OCI-LY1 (cell line): ENCODE measurements around the gene CHCHD6.

Experiments used
- H2AFZ ChIP-seq: fragments of 200-600 bp; sonication (generic), shearing (Covaris generic); 2 replicates; pipeline ENCODE4 v1.6.0; 2014; ENCODE audit warnings: antibody characterized with exemption, mild to moderate bottlenecking, low read length
- H3F3A ChIP-seq: fragments of 200-600 bp; sonication (generic), shearing (Covaris generic); 2 replicates; pipeline ENCODE4 v1.6.0; 2014; ENCODE audit warnings: mild to moderate bottlenecking, antibody characterized with exemption, low read length, moderate library complexity; ENCODE audit not compliant: insufficient read depth
- H3K27ac ChIP-seq: fragments of 200-600 bp; sonication (generic); 2 replicates; pipeline ENCODE4 v1.5.1; 2014; ENCODE audit warnings: low read length, mixed run types, mild to moderate bottlenecking, low read depth; ENCODE audit not compliant: poor library complexity, severe bottlenecking
- H3K27me3 ChIP-seq: fragments of 200-600 bp; sonication (generic); 2 replicates; pipeline ENCODE4 v1.6.0; 2014; ENCODE audit warnings: antibody characterized with exemption, mild to moderate bottlenecking, low read length, moderate library complexity; ENCODE audit not compliant: insufficient read depth
- H3K36me3 ChIP-seq: fragments of 200-600 bp; sonication (generic); 2 replicates; pipeline ENCODE4 v1.6.1; 2014; ENCODE audit warnings: mild to moderate bottlenecking, antibody characterized with exemption, low read length, moderate library complexity, mixed read lengths; ENCODE audit not compliant: insufficient read depth
- H3K4me1 ChIP-seq: fragments of 200-600 bp; sonication (generic); 2 replicates; pipeline ENCODE4 v1.5.1; 2014; ENCODE audit warnings: mild to moderate bottlenecking, low read length, moderate library complexity; ENCODE audit not compliant: insufficient read depth, severe bottlenecking
- H3K4me2 ChIP-seq: fragments of 200-600 bp; sonication (generic), shearing (Covaris generic); 2 replicates; pipeline ENCODE4 v1.6.1; 2014; ENCODE audit warnings: low read length
- H3K4me3 ChIP-seq: fragments of 200-600 bp; sonication (generic); 2 replicates; pipeline ENCODE4 v1.5.1; 2014; ENCODE audit warnings: low read length, low read depth, mild to moderate bottlenecking, mixed read lengths; ENCODE audit not compliant: poor library complexity, severe bottlenecking
- H3K79me2 ChIP-seq: fragments of 200-600 bp; shearing (Covaris generic); 2 replicates; pipeline ENCODE4 v1.6.1; 2016; ENCODE audit warnings: mixed run types, low read length, mixed read lengths; ENCODE audit not compliant: insufficient read depth
- H3K9ac ChIP-seq: fragments of 200-600 bp; sonication (generic), shearing (Covaris generic); 2 replicates; pipeline ENCODE4 v1.6.1; 2014; ENCODE audit warnings: mild to moderate bottlenecking, low read length, mixed read lengths
- H3K9me2 ChIP-seq: fragments of 200-600 bp; sonication (generic), shearing (Covaris generic); 2 replicates; pipeline ENCODE4 v1.6.1; 2014; ENCODE audit warnings: low read depth, mild to moderate bottlenecking, low read length, mixed read lengths
- H3K9me3 ChIP-seq: fragments of 200-600 bp; shearing (Covaris generic); 2 replicates; pipeline ENCODE4 v1.6.1; 2014; ENCODE audit warnings: low read length, mixed read lengths
- H4K20me1 ChIP-seq: fragments of 200-600 bp; sonication (generic), shearing (Covaris generic); 2 replicates; pipeline ENCODE4 v1.6.0; 2016; ENCODE audit warnings: mild to moderate bottlenecking, low read length; ENCODE audit not compliant: insufficient read depth
- EZH2 ChIP-seq: fragments of 200-600 bp; sonication (generic), shearing (Covaris generic); IDR thresholded peaks from 2 replicates; pipeline ENCODE4 v1.8.0; 2017; ENCODE audit warnings: borderline replicate concordance, mixed run types, mild to moderate bottlenecking, antibody characterized with exemption, low read length, moderate library complexity, mixed read lengths
- TF ChIP-seq, protein P1 (sequence below): fragments of 200-600 bp; sonication (generic), shearing (Covaris generic); IDR thresholded peaks from 2 replicates; pipeline ENCODE4 v1.5.1; 2017; ENCODE audit warnings: mild to moderate bottlenecking, antibody characterized with exemption, low read length, moderate library complexity, mixed read lengths

The CHCHD6 gene

GRCh38 chr3:126691765-126692164, 12.3 kb upstream of the CHCHD6 start:
- no peaks in the 10 kb centered on the region for H3F3A ChIP-seq
- no peak overlapping the region for H3K27ac ChIP-seq
- no peaks in the 10 kb centered on the region for H3K9me2 ChIP-seq
- no peak overlapping the region for H3K4me2 ChIP-seq
- no peak overlapping the region for H3K4me3 ChIP-seq
- no peaks in the 10 kb centered on the region for H3K36me3 ChIP-seq
- H3K9ac ChIP-seq = no peak overlapping the region
- no peaks in the 10 kb centered on the region for H3K27me3 ChIP-seq
- H3K4me1 ChIP-seq = no peaks in the 10 kb centered on the region
- H4K20me1 ChIP-seq = no peaks in the 10 kb centered on the region
- H3K79me2 ChIP-seq = no peaks in the 10 kb centered on the region
- no peaks in the 10 kb centered on the region for H3K9me3 ChIP-seq
- no peak overlapping the region for H2AFZ ChIP-seq
- TF ChIP-seq EZH2 = no peak
- TF ChIP-seq, protein P1, sequence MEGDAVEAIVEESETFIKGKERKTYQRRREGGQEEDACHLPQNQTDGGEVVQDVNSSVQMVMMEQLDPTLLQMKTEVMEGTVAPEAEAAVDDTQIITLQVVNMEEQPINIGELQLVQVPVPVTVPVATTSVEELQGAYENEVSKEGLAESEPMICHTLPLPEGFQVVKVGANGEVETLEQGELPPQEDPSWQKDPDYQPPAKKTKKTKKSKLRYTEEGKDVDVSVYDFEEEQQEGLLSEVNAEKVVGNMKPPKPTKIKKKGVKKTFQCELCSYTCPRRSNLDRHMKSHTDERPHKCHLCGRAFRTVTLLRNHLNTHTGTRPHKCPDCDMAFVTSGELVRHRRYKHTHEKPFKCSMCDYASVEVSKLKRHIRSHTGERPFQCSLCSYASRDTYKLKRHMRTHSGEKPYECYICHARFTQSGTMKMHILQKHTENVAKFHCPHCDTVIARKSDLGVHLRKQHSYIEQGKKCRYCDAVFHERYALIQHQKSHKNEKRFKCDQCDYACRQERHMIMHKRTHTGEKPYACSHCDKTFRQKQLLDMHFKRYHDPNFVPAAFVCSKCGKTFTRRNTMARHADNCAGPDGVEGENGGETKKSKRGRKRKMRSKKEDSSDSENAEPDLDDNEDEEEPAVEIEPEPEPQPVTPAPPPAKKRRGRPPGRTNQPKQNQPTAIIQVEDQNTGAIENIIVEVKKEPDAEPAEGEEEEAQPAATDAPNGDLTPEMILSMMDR = no peak

DNA sequence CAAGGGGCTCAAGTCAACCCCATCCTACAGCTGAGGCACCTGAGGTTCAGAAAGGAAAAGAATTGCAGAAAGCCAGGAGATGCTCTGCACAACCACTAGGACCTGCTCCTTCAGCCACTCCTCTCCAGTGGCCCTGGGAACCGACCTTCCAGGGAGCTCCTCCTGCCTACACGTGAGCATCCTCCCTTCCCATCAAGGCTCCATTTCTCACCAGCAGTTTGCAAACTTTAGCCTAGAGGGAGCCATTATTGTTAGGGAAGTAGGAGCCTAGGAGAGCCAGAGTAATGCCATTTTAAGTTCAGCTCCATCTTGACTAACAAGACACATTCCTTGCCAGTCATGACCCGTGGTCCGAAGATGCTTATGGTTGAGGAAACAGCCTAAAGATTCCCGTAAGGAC, 11.2 kb upstream of the CHCHD6 start:
- Histone ChIP-seq H3K4me2 (no peak overlapping the region), H3K79me2 (no peaks in the 10 kb centered on the region), H3K9me3 (no peaks in the 10 kb centered on the region), H4K20me1 (no peaks in the 10 kb centered on the region), H3K4me1 (no peaks in the 10 kb centered on the region), H3K9me2 (no peaks in the 10 kb centered on the region), H3K4me3 (no peak overlapping the region), H2AFZ (no peak overlapping the region), H3K36me3 (no peaks in the 10 kb centered on the region), H3K9ac (no peak overlapping the region), H3K27ac (no peak overlapping the region), H3K27me3 (no peaks in the 10 kb centered on the region), H3F3A (no peaks in the 10 kb centered on the region)
- TF ChIP-seq, protein P1 = no peak
- no peak for TF ChIP-seq EZH2

- Histone ChIP-seq H3K9me2 (no peaks in the 10 kb centered on the region), H3K4me2 (no peak overlapping the region), H3K4me1 (no peaks in the 10 kb centered on the region), H3K27me3 (no peaks in the 10 kb centered on the region), H3F3A (no peaks in the 10 kb centered on the region), H3K9me3 (no peaks in the 10 kb centered on the region), H3K79me2 (no peaks in the 10 kb centered on the region), H3K27ac (no peak overlapping the region), H3K9ac (no peak overlapping the region), H2AFZ (no peak overlapping the region), H3K4me3 (no peak overlapping the region), H4K20me1 (no peaks in the 10 kb centered on the region), H3K36me3 (no peaks in the 10 kb centered on the region)
- TF ChIP-seq, protein P1 = no peak
- no peak for TF ChIP-seq EZH2
These were observed 10.1 kb upstream of the CHCHD6 start for GRCh38 chr3:126693921-126694320.
